Fibroblast of skin of left quadriceps (primary cell): Measurements from ENCODE around the gene HCAR1.
"Not testable (repeated sequence)": the region's sequence is repeated elsewhere in the genome, so short reads cannot be mapped to it uniquely, and the experiment has no call there.

Source experiments
- DNase-seq, 2 experiments: peaks; one replicate each; pipeline ENCODE4 v3.0.0-alpha.2; 2013; ENCODE audit warnings: low read depth in 2 of 2

Gene HCAR1

DNA sequence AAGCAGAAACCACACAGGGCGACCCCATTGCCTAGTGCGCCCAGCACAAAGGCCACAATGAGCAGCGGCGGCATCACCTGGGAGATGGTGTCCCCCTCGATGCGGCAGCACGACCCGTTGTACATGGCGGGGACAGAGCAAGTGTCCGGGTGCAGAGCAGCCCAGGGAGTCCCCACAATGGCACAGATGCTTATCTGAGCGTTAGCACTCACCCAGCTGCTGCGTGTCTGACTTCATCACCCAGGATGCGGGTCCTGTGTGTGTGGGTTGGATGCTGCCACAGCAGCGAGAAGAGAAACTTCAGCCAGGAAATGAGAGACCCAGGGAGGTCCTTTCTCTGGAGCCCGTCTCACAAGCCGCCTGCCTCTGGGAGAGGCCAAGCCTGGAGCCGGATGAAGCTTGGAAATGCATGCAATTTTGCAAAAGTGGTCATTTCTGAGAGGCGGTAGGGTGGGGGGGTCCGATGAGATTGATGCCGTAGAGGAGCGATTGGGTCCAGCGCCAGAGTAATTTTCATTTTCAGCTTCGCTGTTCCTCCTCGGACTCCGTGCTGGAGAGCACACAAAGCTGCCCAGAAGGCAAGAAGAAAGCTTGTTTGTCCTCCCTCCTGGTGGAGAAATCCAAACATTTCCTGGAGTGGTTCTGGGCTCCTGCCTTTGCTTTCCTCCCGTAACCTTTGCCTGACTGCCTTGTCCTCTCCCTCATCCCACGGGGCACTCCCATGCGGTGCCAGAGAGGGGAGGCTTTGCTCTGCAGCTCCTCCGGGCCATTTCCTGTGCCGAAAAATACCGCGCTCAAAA lies at the start of gene HCAR1:
Gene HCAR1 (minus strand): TSS at position 630 of the 800 bp plus-strand sequence. CDS start 505 bp downstream, at position 125.
- no peak for DNase-seq

- no peak for DNase-seq
Measured at GRCh38 chr12:122757568-122757967, 26.9 kb upstream of the HCAR1 start.

DNA sequence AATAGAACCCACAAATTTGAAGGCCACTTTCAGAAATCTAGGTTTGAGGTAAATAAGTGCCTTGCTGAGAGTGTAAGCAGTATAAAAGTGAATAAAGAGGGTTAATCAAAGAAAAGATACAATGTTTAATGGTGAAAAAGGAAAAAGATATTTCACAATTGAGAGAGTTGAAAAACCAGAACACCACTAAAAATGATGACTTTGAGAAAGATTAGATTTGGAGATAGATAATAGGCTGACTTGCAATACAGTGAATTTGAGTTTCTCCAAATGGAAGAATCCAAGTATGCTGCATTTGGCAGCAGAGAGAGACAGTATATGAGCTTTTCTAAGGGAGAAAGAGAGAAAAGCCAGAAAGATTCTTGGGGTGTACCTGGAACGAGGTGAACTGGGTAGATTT lies 24.1 kb upstream of the HCAR1 start:
- no peak for DNase-seq

DNA sequence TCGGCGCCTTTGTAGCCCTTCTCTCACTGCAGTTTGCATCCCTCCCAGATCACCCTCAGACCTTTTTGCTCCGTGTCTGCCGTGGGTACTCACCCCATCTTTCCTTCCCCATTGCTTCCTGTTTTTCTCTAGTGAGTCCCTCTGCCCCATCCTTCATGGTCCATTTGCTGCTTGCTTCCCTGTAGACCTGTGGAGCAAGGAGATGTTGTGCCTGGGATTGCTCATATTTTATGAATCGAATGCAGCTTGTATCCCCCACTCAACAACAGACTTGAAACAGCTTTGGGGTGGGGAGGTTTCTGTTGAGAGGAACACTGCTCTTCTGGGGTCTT lies 22.6 kb upstream of the HCAR1 start:
- no peak for DNase-seq

DNA sequence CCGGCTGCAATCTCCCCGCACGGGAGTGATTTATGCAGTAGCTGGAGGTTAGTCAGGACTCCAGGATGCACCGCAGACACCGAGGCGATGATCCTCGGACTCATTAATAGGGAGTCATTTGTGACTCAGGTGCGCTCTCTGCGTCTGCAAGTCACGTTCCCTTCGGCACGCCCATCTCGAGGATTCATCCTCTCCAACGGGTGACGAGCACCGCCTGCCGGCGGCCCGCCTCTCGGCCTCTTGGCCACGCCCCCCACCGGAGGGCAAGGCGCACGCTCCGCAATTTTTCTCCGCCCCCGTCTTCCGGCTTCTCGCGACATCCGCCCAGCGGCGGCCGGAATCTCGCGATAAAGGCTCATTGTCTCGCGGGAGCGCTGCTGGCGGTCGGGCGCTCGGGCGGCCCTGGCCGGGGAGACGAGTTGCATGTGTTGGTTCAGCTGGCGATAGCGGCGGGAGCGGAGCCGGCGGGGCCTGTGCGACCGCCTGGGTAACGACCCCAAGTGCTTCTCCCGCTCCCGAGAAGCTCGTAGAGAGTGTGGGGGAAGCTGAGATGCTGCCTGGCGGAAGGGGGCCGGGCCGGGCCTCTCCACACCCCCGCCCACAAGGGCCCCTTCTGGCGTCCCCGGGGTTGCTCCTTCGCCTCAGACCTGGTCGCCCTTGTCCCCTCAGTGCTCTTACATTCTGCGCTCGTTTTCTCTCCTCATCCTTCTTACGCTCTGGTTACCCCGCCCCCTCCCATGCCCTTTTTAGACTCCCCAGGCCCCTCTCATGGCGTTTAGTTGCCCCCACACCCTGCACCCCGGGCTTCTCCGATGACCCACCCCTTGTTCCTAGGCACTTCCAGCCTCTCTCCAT lies 22.0 kb upstream of the HCAR1 start, which contains the start of gene DENR:
Gene DENR (plus strand): TSS at position 361 of the 855 bp plus-strand sequence. CDS start 878 bp downstream, outside the sequence.
- DNase-seq = peak; percentile 90 to 91

- DNase-seq = not testable (repeated sequence)
Measured at GRCh38 chr12:122750781-122751515, 20.3 kb upstream of the HCAR1 start.

- DNase-seq = no peak
Measured at GRCh38 chr12:122749569-122750332, 19.1 kb upstream of the HCAR1 start.

GRCh38 chr12:122747224-122748135 lies 16.8 kb upstream of the HCAR1 start:
- DNase-seq = no peak

- no peak for DNase-seq
Measured at GRCh38 chr12:122743895-122744525, 13.4 kb upstream of the HCAR1 start.

- DNase-seq = no peak
Measured at GRCh38 chr12:122740351-122740750, 9.7 kb upstream of the HCAR1 start.

- no peak for DNase-seq
Measured at GRCh38 chr12:122738571-122738970, 7.9 kb upstream of the HCAR1 start.

GRCh38 chr12:122732611-122733010 lies 2.0 kb upstream of the HCAR1 start:
- DNase-seq = no peak

DNA sequence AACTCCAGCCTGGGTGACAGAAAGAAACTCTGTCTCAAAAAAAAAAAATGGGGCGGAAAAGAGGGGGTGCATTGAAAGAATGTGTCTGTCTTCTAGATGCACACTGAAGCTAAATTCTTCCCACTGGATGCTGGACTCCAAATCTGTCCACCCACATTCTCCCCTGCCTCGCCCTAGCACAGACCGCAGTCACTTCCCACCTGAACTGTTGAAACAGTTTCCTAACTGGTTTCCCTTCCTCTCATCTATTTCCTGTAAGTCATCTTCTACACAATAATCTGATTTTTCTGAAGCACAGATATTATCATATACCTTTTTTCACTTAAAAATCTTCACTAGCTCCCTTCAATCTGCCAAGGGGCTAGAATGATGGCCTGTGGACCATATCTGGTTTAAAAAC lies 1.5 kb upstream of the HCAR1 start:
- no peak for DNase-seq

GRCh38 chr12:122729583-122730214 lies 945 bp downstream of the HCAR1 start:
- DNase-seq = no peak

DNA sequence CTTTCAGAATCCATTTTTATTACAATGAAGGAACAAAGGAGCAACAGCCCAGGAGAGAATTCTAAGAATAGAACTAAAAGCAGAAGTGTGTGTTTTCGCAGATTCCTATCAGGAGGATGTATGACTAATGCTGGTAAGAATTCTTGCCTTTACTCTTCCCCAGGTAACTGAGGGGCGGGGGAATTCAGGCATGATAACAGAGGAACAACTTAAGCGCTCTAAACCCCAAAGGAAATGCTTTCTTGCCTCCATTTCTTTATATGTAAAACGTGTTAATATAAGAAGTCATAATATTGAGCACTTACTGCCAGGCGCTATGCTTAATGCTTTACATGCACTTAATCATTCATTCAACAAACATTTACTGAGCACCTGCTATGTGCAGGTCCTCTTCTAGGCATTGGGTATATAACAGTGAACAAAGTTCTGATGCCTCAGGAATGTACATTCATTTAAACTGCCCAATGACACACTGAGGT lies 4.5 kb downstream of the HCAR1 start:
- DNase-seq = no peak

DNA sequence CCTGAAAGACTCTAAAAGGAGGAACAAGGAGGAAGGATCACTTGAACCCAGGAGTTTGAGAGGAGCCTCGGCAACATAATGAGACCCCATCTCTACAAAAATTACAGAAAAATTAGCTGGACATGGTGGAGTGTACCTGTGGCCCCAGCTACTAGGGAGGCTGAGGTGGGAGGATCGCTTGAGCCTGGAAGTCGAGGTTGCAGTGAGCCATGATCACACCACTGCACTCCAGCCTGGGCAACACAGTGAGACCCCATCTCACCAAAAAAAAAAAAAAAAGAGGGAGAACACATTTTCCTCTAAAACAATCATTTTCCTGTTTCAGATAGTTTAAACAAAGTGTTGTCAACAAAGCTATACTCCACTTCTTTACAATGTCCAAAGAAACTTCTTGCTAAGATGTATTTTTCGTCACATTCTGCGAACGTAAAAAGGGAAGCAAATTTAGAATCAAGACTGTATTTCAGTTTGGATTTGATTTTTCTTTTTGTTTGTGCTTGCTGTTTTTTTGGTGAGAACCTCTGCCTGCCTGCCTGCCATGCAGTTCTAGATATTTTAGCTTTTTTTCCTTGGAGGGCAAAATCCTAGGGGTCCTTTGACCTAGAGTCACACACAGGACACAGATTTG lies 5.1 kb downstream of the HCAR1 start:
- no peak for DNase-seq

GRCh38 chr12:122724641-122725243 lies 5.9 kb downstream of the HCAR1 start:
- DNase-seq = no peak

DNA sequence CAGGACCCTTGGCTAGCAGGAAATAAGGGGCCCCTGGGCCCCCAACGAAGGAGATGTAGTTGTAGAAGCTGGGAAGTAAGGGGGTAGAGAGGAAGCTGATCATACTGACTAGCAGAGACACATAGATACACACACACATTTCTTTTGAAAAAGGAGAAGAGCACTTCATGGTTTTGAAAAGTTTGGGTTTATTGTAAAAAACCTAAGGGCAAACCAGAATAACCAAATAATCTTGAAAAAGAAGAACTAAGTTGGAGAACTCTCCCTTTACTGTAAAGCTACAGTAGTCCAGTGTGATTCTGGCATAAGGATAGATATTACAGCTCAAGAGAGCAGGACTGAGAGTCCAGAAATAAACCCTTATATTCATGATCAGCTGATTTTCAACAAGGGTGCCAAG lies 8.3 kb downstream of the HCAR1 start:
- no peak for DNase-seq
